ENCODE measurements around the gene DPM3.

DNA sequence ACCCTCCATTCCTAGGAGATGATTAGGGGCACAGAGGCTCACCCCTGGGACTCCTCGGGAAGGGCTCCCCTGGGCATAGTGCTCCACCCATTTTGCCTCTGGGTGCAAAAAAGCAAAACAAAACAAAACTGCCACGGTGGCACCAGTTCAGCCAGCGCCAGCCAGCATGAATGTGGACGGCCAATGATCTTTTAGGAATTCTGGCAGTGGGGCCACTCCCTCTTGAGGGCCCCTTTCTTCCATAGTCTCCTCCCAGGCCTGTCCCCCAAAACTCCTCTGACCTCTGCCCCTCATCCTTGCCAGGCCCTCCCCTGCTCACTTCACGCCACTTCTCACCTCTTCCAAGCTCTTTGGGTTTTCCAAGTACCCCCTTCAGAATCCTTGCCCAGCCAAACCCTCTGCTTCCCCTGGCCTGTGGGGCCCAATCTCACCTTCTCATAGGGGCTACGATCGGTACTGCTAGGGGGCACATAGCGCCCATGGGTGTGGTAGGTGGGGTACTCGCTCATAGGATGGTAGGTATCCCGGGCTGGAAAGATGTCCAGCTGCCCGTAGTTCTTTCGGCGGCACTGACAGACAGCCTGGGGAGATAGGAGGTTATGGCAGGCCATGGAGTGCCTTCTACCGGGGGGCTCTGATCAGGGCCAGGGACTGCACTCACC lies 46.6 kb upstream of the DPM3 start:
- TF ChIP-seq CTCF (IDR thresholded peaks at IDR 0.05): no peak
- TF ChIP-seq POLR2A (IDR thresholded peaks at IDR 0.05): no peak
